Measurements from ENCODE around the gene TCF7L1.

- TF ChIP-seq CTCF (IDR thresholded peaks at IDR 0.05; ENCODE audit: insufficient read depth, low read depth, low read length), result no peak
- TF ChIP-seq EZH2 (IDR thresholded peaks at IDR 0.05; ENCODE audit: insufficient read depth, low read length), result no peak
Observed at GRCh38 chr2:85106489-85107180, 26.6 kb upstream of the TCF7L1 start.

All from astrocyte (in vitro differentiated cells and primary cell).